ENCODE data around the gene MALRD1.

GRCh38 chr10:19541299-19541698 is 492.7 kb downstream of the MALRD1 start:
- TF ChIP-seq CTCF (IDR thresholded peaks at IDR 0.05) (no peak), POLR2A (IDR thresholded peaks at IDR 0.05) (no peak)

Measured in Peyer's patch (tissue), 4 donors.